Hepatocyte (in vitro differentiated cells): ENCODE data around the gene SUPT3H.

ENCODE experiments used
- CTCF ChIP-seq: fragments of 200-600 bp; sonication (generic); IDR thresholded peaks from 2 replicates; pipeline ENCODE4 v1.5.1; 2016; ENCODE audit warnings: antibody characterized with exemption, mild to moderate bottlenecking; ENCODE audit not compliant: poor library complexity
- EZH2 ChIP-seq: fragments of 200-600 bp; sonication (generic); IDR thresholded peaks from 2 replicates; pipeline ENCODE4 v1.6.1; 2016; ENCODE audit warnings: antibody characterized with exemption, mild to moderate bottlenecking, borderline replicate concordance
- EZH2phosphoT487 ChIP-seq: fragments of 200-600 bp; sonication (generic); IDR thresholded peaks from one replicate; pipeline ENCODE4 v1.6.1; 2018; ENCODE audit warnings: antibody characterized with exemption, mild to moderate bottlenecking, low read depth, moderate library complexity; ENCODE audit not compliant: unreplicated experiment, severe bottlenecking

- TF ChIP-seq CTCF (no peak), EZH2 (no peak), EZH2phosphoT487 (no peak)
These were observed 303.3 kb downstream of the SUPT3H start for GRCh38 chr6:45074439-45074838.
